Measurements from ENCODE around the gene SHROOM2. TPM values are rescaled to one million over a fixed set of nuclear protein-coding genes. Genes with fewer than 3 reads are reported as not detected.

The SHROOM2 gene, protein sequence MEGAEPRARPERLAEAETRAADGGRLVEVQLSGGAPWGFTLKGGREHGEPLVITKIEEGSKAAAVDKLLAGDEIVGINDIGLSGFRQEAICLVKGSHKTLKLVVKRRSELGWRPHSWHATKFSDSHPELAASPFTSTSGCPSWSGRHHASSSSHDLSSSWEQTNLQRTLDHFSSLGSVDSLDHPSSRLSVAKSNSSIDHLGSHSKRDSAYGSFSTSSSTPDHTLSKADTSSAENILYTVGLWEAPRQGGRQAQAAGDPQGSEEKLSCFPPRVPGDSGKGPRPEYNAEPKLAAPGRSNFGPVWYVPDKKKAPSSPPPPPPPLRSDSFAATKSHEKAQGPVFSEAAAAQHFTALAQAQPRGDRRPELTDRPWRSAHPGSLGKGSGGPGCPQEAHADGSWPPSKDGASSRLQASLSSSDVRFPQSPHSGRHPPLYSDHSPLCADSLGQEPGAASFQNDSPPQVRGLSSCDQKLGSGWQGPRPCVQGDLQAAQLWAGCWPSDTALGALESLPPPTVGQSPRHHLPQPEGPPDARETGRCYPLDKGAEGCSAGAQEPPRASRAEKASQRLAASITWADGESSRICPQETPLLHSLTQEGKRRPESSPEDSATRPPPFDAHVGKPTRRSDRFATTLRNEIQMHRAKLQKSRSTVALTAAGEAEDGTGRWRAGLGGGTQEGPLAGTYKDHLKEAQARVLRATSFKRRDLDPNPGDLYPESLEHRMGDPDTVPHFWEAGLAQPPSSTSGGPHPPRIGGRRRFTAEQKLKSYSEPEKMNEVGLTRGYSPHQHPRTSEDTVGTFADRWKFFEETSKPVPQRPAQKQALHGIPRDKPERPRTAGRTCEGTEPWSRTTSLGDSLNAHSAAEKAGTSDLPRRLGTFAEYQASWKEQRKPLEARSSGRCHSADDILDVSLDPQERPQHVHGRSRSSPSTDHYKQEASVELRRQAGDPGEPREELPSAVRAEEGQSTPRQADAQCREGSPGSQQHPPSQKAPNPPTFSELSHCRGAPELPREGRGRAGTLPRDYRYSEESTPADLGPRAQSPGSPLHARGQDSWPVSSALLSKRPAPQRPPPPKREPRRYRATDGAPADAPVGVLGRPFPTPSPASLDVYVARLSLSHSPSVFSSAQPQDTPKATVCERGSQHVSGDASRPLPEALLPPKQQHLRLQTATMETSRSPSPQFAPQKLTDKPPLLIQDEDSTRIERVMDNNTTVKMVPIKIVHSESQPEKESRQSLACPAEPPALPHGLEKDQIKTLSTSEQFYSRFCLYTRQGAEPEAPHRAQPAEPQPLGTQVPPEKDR (N-terminal part only)
- 4.8 and 11.0 TPM in 2 replicates for total RNA-seq

DNA sequence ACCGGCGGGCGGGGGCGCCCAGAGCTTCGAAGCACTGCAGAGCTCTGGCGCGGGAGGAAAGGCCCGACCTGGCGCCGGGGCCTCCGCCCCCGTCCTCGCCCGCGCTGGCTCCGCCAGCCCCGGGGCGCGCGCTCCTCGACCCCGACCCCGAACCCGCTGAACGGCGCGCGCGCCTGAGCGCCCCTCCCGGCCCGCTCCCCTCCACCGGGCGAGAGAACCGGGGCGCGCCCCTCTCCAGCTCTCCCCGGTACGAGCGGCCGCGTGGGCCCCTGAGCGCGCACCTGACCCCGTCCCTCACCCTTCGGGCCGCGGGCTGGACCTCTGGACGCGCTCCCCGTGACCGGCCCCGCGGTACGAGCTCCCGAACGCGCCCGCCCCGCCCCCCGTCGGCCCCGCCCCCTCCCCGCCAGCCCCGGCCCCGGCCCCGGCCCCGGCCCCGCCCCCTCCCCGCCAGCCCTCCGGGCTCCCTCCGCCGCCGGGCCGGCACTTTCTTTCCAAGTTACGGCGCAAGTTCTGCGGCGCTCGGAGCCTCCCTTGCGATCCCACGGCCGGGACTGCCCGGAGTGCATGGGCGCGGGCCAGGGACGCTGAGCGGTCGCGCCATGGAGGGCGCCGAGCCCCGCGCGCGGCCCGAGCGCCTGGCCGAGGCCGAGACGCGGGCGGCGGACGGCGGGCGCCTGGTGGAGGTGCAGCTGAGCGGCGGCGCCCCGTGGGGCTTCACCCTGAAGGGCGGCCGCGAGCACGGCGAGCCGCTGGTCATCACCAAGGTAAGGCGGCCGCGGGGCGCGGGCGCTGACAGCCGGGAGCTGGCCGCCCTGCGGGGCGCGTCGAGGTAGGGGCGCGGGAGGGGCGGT is at the start of gene SHROOM2:
Gene SHROOM2, plus strand, starts transcription at position 486 of the 854 bp plus-strand sequence. Its CDS starts 117 bp downstream, at position 603.

DNA sequence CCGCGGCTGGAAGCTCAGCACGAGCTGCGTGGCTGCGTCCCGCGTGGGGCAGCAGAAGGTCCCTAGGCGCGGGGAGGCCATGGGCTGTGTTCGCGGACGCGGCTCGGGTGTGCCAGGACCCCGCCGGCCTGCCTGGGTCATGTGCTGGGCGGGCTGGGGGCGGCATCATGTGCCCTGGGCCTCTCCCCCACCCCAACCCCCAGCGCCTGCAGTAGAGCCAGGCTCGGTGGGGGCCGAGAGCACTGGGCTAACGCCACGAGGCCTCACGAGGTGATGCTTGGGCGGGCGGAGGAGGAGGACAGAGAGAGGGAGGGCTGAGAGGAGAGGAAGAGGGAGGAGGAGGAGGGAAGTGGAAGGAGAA is 20.5 kb upstream of the SHROOM2 start, which contains the start of gene GPR143:
Gene GPR143, minus strand, starts transcription at position 111 of the 361 bp plus-strand sequence. Its CDS starts 30 bp downstream, at position 81.

DNA sequence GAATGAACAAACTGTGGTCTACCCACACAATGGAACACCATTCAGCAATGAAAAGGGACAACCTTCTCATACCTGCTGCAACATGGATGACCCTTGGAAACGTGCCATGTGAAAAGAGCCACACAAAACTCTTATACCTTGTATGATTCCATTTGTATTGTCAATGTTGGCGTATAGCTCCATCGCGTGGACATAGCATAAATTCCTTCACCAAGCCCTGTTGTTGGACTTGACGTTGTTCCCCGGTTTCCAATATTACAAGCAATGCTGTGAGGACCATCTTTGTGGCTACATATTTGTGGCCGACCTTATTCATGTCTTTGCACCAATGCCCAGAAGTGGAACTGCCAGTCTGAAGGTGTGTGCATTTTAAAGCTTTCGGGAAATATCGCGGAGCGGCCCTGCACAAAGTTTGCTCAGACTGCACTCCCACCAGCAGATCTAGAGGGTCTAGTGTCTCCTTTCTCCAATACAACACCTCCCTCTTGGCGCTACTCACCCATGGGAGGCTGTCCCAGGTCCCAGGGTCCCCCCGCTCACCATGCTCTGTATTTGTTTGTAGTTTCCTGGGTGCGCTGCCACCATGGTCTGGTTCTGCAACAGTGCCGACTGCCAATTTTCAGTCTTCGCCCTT is 180.7 kb downstream of the SHROOM2 start, which contains the start of gene CLDN34:
Gene CLDN34, plus strand, starts transcription at position 584 of the 634 bp plus-strand sequence. Its CDS starts 0 bp downstream, at position 584.

Other genes starting within 250 kb of the SHROOM2 start
- 2.0 and 4.4 TPM in 2 replicates for gene GPR143, start 20.6 kb upstream of the SHROOM2 start, total RNA-seq
- gene CLDN34, start 180.9 kb downstream of the SHROOM2 start, total RNA-seq, result 0.09 TPM in 1 of 2 replicates, not detected in the other

Measured in dermis lymphatic vessel endothelial cell (primary cell).